Uterus (tissue), 2 donors: ENCODE measurements around the gene LMTK2.

Experiments
- POLR2A ChIP-seq, 2 donors: fragments of 450-650 bp; IDR thresholded peaks; one replicate each; pipeline ENCODE4 v1.6.1; 2016; ENCODE audit warnings: antibody characterized with exemption in 2 of 2, mild to moderate bottlenecking in 1 of 2, moderate library complexity in 1 of 2
- TF ChIP-seq, protein P1 (sequence below), 4 experiments: fragments of 200-600 bp in 2 of 4; fragments of 450-650 bp in 2 of 4; sonication (generic) in 2 of 4; IDR thresholded peaks; one replicate each; pipeline ENCODE4 v1.5.1; 2016 to 2019; ENCODE audit warnings: antibody characterized with exemption in 4 of 4, mild to moderate bottlenecking in 2 of 4, moderate library complexity in 1 of 4

DNA sequence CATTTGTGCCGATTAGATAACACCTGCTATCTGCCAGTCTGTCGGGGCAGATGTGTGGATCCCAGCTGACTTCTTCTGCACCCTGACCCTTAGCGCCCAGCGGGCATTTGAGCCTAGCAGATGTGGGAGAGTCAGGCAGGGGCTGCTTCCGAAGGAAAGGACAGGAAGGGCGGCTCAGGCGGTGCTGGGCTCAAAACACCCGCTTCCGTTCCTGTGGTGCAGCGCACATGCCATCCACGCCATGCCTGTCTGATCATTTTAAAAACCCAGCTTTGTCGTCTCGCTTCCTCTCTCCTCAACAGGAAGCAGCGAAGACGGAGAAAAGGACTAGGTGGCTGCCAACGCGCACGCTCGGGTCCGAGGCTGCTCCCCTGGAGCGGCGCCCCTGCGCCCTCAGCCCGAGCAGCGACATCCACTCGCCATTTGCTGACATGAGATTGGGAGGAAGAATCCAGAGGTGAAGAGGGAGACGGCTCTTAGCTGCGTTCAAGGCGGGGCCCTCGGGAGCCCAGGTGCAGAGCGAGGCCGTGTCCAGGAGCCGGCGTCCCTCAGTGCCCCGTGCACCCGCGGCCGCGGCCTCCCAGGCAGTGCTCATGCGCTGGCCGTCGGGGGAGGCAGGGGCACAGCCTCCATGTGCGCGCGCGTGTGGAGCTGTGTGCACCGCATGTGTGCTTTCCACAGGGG is 98.6 kb downstream of the LMTK2 start:
- TF ChIP-seq, protein P1, sequence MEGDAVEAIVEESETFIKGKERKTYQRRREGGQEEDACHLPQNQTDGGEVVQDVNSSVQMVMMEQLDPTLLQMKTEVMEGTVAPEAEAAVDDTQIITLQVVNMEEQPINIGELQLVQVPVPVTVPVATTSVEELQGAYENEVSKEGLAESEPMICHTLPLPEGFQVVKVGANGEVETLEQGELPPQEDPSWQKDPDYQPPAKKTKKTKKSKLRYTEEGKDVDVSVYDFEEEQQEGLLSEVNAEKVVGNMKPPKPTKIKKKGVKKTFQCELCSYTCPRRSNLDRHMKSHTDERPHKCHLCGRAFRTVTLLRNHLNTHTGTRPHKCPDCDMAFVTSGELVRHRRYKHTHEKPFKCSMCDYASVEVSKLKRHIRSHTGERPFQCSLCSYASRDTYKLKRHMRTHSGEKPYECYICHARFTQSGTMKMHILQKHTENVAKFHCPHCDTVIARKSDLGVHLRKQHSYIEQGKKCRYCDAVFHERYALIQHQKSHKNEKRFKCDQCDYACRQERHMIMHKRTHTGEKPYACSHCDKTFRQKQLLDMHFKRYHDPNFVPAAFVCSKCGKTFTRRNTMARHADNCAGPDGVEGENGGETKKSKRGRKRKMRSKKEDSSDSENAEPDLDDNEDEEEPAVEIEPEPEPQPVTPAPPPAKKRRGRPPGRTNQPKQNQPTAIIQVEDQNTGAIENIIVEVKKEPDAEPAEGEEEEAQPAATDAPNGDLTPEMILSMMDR (IDR thresholded peaks at IDR 0.05) = no peak
- no peak for TF ChIP-seq POLR2A (IDR thresholded peaks at IDR 0.05)
